ENCODE data around the gene CHRNA4. TPM values are rescaled to one million over a fixed set of nuclear protein-coding genes. Genes with fewer than 3 reads are reported as not detected.

CHRNA4 gene
- polyA plus RNA-seq, 1 of the 3 experiments (the other 2 are of a cell fraction) = not detected

GRCh38 chr20:63295846-63296245 lies 65.3 kb downstream of the CHRNA4 start:
- no peak overlapping the region for H3K4me2 ChIP-seq
- H4K20me1 ChIP-seq (ENCODE audit: insufficient read depth) = peaks cover 13% of the 10 kb centered on the region; the same call in 1 of the 2 replicates
- no peaks in the 10 kb centered on the region for H3K36me3 ChIP-seq (replicated peaks in 1 of 2; ENCODE audit: control insufficient read depth in 1 of 2, insufficient read depth in 2 of 2, low read length in 1 of 2)
- no peak overlapping the region for H2AFZ ChIP-seq (ENCODE audit: low read depth)
- H3K27ac ChIP-seq (ENCODE audit: low read depth in 2 of 2, low read length in 1 of 2) = no peak overlapping the region
- H3K79me2 ChIP-seq (ENCODE audit: insufficient read depth) = no peaks in the 10 kb centered on the region
- no peaks in the 10 kb centered on the region; a peak in 1 of 4 replicates for H3K4me1 ChIP-seq (ENCODE audit: control insufficient read depth in 1 of 2, insufficient read depth in 2 of 2, low read depth in 1 of 2, low read length in 1 of 2)
- no peak overlapping the region for H3K9ac ChIP-seq
- TF ChIP-seq EZH2phosphoT487 (IDR thresholded peaks at IDR 0.05; ENCODE audit: borderline replicate concordance, low read depth) = no peak
- TF ChIP-seq FOSL2 (IDR thresholded peaks at IDR 0.05; ENCODE audit: borderline replicate concordance, low read depth) = no peak
- TF ChIP-seq GATA2 (CRISPR knock-in tag; IDR thresholded peaks at IDR 0.05) = no peak
- TF ChIP-seq CHD2 (IDR thresholded peaks at IDR 0.05; ENCODE audit: low read length, partially characterized antibody) = no peak
- TF ChIP-seq MXI1 (IDR thresholded peaks at IDR 0.05; ENCODE audit: low read depth, low read length) = no peak
- TF ChIP-seq, protein P1, sequence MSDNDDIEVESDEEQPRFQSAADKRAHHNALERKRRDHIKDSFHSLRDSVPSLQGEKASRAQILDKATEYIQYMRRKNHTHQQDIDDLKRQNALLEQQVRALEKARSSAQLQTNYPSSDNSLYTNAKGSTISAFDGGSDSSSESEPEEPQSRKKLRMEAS (IDR thresholded peaks at IDR 0.05; ENCODE audit: low read depth) = no peak
- TF ChIP-seq RFX5 (IDR thresholded peaks at IDR 0.05; ENCODE audit: low read length) = no peak
- no peak for TF ChIP-seq POLR2AphosphoS5 (IDR thresholded peaks at IDR 0.05; ENCODE audit: low read depth, low read length)
- no peak for TF ChIP-seq SIN3A (IDR thresholded peaks at IDR 0.05; ENCODE audit: borderline replicate concordance, low read depth, low read length)
- no peak for TF ChIP-seq FOXM1 (IDR thresholded peaks at IDR 0.05; ENCODE audit: low read depth)
- no peak for TF ChIP-seq GABPA (IDR thresholded peaks at IDR 0.05; ENCODE audit: low read depth)
- TF ChIP-seq REST (IDR thresholded peaks at IDR 0.05; ENCODE audit: low read depth, low read length) = no peak
- TF ChIP-seq TCF12 (IDR thresholded peaks at IDR 0.05) = no peak
- no peak for TF ChIP-seq JUND (IDR thresholded peaks at IDR 0.05)
- TF ChIP-seq RAD21 (IDR thresholded peaks at IDR 0.05; ENCODE audit: low read length) = no peak
- TF ChIP-seq RXRA (IDR thresholded peaks at IDR 0.05; ENCODE audit: borderline replicate concordance, low read depth) = no peak
- no peak for TF ChIP-seq NRF1 (IDR thresholded peaks at IDR 0.05; ENCODE audit: low read depth, low read length)
- WGBS (ENCODE audit: low lambda C conversion rate) = 59% methylated on average over 5 of the region's 20 CpGs
- H3K4me3 ChIP-seq (ENCODE audit: low read depth in 2 of 2, low read length in 1 of 2) = no peak overlapping the region
- no peaks in the 10 kb centered on the region for H3K9me2 ChIP-seq
- CTCF ChIA-PET = interaction anchor here (0.8 to 7.2 kb wide), 7 partner anchors 14 to 126 kb away, joined by 3 to 73 read pairs (median 4); no protein-coding TSS in a partner anchor
- no peaks in the 10 kb centered on the region for H3K9me3 ChIP-seq
- POLR2A ChIA-PET = no interaction called here
- H3K27me3 ChIP-seq (ENCODE audit: insufficient read depth) = peaks cover 44% of the 10 kb centered on the region
- H3F3A ChIP-seq (replicated peaks; ENCODE audit: insufficient read depth) = peaks cover 4% of the 10 kb centered on the region
- no peak for DNase-seq

All from SK-N-SH (cell line).